HG03565 (cell line): ENCODE data around the gene AQP6.

Experiments used
- ATAC-seq: cut with Tn5 transposase; IDR thresholded peaks from one replicate; pipeline ENCODE4 v1.9.1; 2021; ENCODE audit warnings: mild to moderate bottlenecking, moderate library complexity; ENCODE audit not compliant: unreplicated experiment

The AQP6 gene

GRCh38 chr12:49942921-49943624 is 29.7 kb upstream of the AQP6 start:
- no peak for ATAC-seq

- ATAC-seq: no peak
Measured at GRCh38 chr12:49943625-49943960, 29.2 kb upstream of the AQP6 start.

- no peak for ATAC-seq
Measured at GRCh38 chr12:49944046-49944445, 28.7 kb upstream of the AQP6 start.

- no peak for ATAC-seq
Measured at GRCh38 chr12:49944718-49945117, 28.0 kb upstream of the AQP6 start.

GRCh38 chr12:49945394-49946080 is 27.2 kb upstream of the AQP6 start:
- no peak for ATAC-seq

- ATAC-seq: no peak
Measured at GRCh38 chr12:49946086-49946485, 26.7 kb upstream of the AQP6 start.

GRCh38 chr12:49946497-49946896 is 26.2 kb upstream of the AQP6 start:
- no peak for ATAC-seq

GRCh38 chr12:49947593-49948226 is 25.0 kb upstream of the AQP6 start:
- no peak for ATAC-seq

- ATAC-seq: no peak
Measured at GRCh38 chr12:49948866-49949845, 23.6 kb upstream of the AQP6 start.

GRCh38 chr12:49949866-49950265 is 22.9 kb upstream of the AQP6 start:
- no peak for ATAC-seq

- ATAC-seq: no peak
Measured at GRCh38 chr12:49950273-49951251, 22.2 kb upstream of the AQP6 start, which contains the start of gene AQP2. TSS of gene AQP2 (plus strand) at chr12:49950737. CDS start at chr12:49950831, 94 bp downstream.

- ATAC-seq: no peak
Measured at GRCh38 chr12:49951411-49952240, 21.1 kb upstream of the AQP6 start.

- ATAC-seq: no peak
Measured at GRCh38 chr12:49952391-49953055, 20.2 kb upstream of the AQP6 start.

GRCh38 chr12:49953151-49953550 is 19.6 kb upstream of the AQP6 start:
- ATAC-seq: no peak

GRCh38 chr12:49953961-49954846 is 18.5 kb upstream of the AQP6 start:
- ATAC-seq: no peak

- ATAC-seq: no peak
Measured at GRCh38 chr12:49954863-49955830, 17.6 kb upstream of the AQP6 start.
